CD4-positive, alpha-beta T cell treated with Interleukin-17A for 1 hour (primary cell): ENCODE results near the gene SERPINB5.

Experiments
- DNase-seq: peaks from one replicate; pipeline ENCODE4 v3.0.0-alpha.2; 2020

SERPINB5 gene

GRCh38 chr18:63470751-63471150, 6.0 kb upstream of the SERPINB5 start:
- DNase-seq: no peak

- DNase-seq: no peak
Observed at GRCh38 chr18:63472380-63472779, 4.4 kb upstream of the SERPINB5 start.

- DNase-seq: no peak
Observed at GRCh38 chr18:63477200-63477599, 442 bp downstream of the SERPINB5 start.

- no peak for DNase-seq
Observed at GRCh38 chr18:63477968-63478367, 1.2 kb downstream of the SERPINB5 start.

- no peak for DNase-seq
Observed at GRCh38 chr18:63479826-63480225, 3.1 kb downstream of the SERPINB5 start.

- no peak for DNase-seq
Observed at GRCh38 chr18:63480476-63480875, 3.7 kb downstream of the SERPINB5 start.

GRCh38 chr18:63480915-63481314, 4.2 kb downstream of the SERPINB5 start:
- no peak for DNase-seq

- DNase-seq: no peak
Observed at GRCh38 chr18:63487676-63488075, 10.9 kb downstream of the SERPINB5 start.

GRCh38 chr18:63488160-63488559, 11.4 kb downstream of the SERPINB5 start:
- DNase-seq: no peak

GRCh38 chr18:63492851-63493250, 16.1 kb downstream of the SERPINB5 start:
- no peak for DNase-seq

GRCh38 chr18:63495675-63496074, 18.9 kb downstream of the SERPINB5 start:
- DNase-seq: no peak

- peak; percentile 16 for DNase-seq
Observed at GRCh38 chr18:63505566-63506335, 29.0 kb downstream of the SERPINB5 start.

GRCh38 chr18:63506336-63506646, 29.5 kb downstream of the SERPINB5 start:
- no peak for DNase-seq

GRCh38 chr18:63508596-63508995, 31.8 kb downstream of the SERPINB5 start:
- no peak for DNase-seq

- DNase-seq: peak; percentile 13
Observed at GRCh38 chr18:63511285-63511684, 34.5 kb downstream of the SERPINB5 start.

- no peak for DNase-seq
Observed at GRCh38 chr18:63514326-63514725, 37.6 kb downstream of the SERPINB5 start.

GRCh38 chr18:63514888-63515678, 38.3 kb downstream of the SERPINB5 start:
- DNase-seq: no peak

- DNase-seq: no peak
Observed at GRCh38 chr18:63515801-63516200, 39.0 kb downstream of the SERPINB5 start.

- peak; percentile 67 for DNase-seq
Observed at GRCh38 chr18:63518178-63519012, 41.6 kb downstream of the SERPINB5 start.

GRCh38 chr18:63520053-63520685, 43.4 kb downstream of the SERPINB5 start:
- DNase-seq: no peak

- no peak for DNase-seq
Observed at GRCh38 chr18:63523660-63524059, 46.9 kb downstream of the SERPINB5 start.

GRCh38 chr18:63527251-63527650, 50.5 kb downstream of the SERPINB5 start:
- DNase-seq: no peak
